Keratinocyte (primary cell): ENCODE data around the gene DCUN1D2.

Experiments used
- EZH2 ChIP-seq: IDR thresholded peaks from one replicate; pipeline ENCODE4 v1.6.1; 2012; ENCODE audit warnings: inconsistent platforms, mild to moderate bottlenecking, low read length, moderate library complexity
- TF ChIP-seq, protein P1 (sequence below), 3 experiments: IDR thresholded peaks in 1 of 3; conservative IDR thresholded peaks in 1 of 3; optimal IDR thresholded peaks in 1 of 3; 2 replicates in 2 of 3; 3 replicates in 1 of 3; pipeline versions ENCODE3 to v1.5.1; 2011; ENCODE audit warnings: low read length in 3 of 3, mild to moderate bottlenecking in 3 of 3, moderate library complexity in 2 of 3, control low read depth in 1 of 3, inconsistent platforms in 1 of 3; ENCODE audit not compliant: insufficient read depth in 2 of 3; ENCODE audit errors: extremely low read depth in 1 of 3

GRCh38 chr13:113466383-113466782 is 24.1 kb downstream of the DCUN1D2 start:
- TF ChIP-seq, protein P1, sequence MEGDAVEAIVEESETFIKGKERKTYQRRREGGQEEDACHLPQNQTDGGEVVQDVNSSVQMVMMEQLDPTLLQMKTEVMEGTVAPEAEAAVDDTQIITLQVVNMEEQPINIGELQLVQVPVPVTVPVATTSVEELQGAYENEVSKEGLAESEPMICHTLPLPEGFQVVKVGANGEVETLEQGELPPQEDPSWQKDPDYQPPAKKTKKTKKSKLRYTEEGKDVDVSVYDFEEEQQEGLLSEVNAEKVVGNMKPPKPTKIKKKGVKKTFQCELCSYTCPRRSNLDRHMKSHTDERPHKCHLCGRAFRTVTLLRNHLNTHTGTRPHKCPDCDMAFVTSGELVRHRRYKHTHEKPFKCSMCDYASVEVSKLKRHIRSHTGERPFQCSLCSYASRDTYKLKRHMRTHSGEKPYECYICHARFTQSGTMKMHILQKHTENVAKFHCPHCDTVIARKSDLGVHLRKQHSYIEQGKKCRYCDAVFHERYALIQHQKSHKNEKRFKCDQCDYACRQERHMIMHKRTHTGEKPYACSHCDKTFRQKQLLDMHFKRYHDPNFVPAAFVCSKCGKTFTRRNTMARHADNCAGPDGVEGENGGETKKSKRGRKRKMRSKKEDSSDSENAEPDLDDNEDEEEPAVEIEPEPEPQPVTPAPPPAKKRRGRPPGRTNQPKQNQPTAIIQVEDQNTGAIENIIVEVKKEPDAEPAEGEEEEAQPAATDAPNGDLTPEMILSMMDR (optimal IDR thresholded peaks at IDR 0.05 in 1 of 3, IDR thresholded peaks at IDR 0.05 in 1 of 3, conservative IDR thresholded peaks at IDR 0.05 in 1 of 3; ENCODE audit: extremely low read depth in 1 of 3, insufficient read depth in 2 of 3, low read length in 3 of 3): no peak
- TF ChIP-seq EZH2: no peak
